Measurements from ENCODE around the gene ZNF33B.

Gene ZNF33B

DNA sequence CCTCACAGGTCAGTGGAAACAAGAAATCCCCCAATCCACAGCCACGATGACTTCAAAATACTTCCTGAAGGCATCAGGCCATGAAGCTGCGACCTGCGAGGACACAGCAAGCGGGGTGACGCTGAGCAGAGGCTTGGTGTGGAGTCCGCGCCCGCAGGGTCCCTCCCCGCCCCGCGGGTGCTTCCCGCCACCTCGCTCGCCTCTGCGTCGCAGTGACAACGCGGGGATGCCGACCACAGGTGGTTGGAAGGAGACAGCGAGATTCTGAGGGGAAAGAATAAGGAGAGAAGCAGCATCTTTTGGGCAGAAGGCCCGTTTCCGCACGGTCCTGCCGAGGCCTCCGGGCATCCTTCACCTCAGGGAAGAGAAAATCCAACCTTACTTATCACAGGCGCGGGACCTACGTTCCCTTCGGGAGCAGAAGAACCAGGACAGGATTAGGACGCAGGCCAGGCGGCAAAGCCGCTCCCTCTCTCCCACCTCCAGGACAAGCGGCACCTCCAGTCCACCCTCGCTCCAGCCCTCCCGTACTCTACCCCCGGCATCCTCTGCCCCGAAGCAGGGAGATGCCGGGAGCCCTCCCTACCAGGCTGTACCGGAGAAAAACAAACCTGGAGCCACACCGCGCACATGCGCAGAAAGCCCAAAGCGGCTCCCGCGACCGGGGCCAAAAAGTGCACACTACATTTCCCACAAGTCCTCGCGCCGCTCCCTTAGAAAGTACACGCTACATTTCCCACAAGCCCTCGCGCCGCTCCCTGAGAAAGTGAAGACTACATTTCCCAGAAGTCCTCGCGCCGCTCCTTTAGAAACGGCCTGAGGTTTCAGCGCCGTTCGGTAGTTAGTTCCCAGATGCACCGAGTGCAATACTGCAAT lies 85.9 kb downstream of the ZNF33B start:
- TF ChIP-seq, protein P1, sequence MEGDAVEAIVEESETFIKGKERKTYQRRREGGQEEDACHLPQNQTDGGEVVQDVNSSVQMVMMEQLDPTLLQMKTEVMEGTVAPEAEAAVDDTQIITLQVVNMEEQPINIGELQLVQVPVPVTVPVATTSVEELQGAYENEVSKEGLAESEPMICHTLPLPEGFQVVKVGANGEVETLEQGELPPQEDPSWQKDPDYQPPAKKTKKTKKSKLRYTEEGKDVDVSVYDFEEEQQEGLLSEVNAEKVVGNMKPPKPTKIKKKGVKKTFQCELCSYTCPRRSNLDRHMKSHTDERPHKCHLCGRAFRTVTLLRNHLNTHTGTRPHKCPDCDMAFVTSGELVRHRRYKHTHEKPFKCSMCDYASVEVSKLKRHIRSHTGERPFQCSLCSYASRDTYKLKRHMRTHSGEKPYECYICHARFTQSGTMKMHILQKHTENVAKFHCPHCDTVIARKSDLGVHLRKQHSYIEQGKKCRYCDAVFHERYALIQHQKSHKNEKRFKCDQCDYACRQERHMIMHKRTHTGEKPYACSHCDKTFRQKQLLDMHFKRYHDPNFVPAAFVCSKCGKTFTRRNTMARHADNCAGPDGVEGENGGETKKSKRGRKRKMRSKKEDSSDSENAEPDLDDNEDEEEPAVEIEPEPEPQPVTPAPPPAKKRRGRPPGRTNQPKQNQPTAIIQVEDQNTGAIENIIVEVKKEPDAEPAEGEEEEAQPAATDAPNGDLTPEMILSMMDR (IDR thresholded peaks at IDR 0.05; ENCODE audit: low read depth, low read length, missing control alignments): no peak

DNA sequence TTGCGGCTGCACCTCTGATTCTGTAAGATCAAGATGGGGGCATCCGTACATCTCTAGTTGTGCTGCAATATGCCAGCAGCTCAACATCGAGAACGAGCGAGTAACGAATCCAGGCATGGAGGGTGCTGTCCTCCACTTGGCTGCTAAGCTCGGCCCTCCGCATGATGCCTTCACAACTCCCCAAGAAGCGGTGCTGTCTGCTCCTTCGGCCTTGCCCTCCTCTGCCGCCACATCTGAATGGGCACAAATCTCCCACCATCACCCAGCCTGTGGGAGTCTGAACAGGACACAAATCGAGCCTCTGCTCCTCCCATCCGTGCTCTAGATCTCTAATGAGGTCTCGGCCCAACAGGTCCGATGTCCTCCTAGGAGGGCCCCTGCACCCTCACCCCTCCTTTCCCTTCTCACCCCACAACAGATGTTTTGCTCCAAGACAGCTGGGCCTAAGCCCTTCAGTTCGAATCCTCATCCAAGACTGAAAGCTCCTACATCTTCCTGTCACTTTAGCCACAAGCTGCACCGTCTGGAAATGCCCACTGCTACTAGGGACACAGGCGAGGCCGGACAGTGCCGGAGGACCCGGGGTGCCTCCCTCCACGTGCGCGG lies 86.7 kb downstream of the ZNF33B start:
- no peak for DNase-seq (ENCODE audit: low read depth)
- TF ChIP-seq, protein P1 (IDR thresholded peaks at IDR 0.05; ENCODE audit: low read depth, low read length, missing control alignments): no peak
- H3K4me3 ChIP-seq (ENCODE audit: low read depth, low read length): peak overlapping the region; percentile 75

More for the DNA sequence above, 85.9 kb downstream of the ZNF33B start:
- peak; percentile 95 for DNase-seq (ENCODE audit: low read depth)
- H3K4me3 ChIP-seq (ENCODE audit: low read depth, low read length): peak overlapping the region; percentile 75

DNA sequence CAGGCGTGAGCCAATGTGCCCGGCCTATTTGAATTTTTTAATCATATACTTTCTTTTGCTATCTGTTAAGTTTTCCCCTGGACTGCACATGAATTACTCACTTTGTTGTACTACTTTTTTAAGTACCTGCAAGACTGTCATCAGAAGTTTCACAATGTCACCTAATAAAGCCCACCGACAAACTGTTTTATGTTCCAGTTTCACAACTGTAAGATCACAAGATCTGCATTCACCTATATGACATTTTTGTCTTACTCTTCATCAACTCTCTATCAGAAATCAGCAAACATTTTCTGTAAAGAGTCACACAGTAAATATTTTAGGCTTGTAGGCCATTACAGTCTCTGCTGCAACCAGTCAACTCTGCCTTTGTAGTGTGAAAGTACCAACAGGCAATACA lies 88.5 kb downstream of the ZNF33B start:
- DNase-seq (ENCODE audit: low read depth): no peak
- H3K4me3 ChIP-seq (ENCODE audit: low read depth, low read length): no peak overlapping the region
- TF ChIP-seq, protein P1 (IDR thresholded peaks at IDR 0.05; ENCODE audit: low read depth, low read length, missing control alignments): no peak

DNA sequence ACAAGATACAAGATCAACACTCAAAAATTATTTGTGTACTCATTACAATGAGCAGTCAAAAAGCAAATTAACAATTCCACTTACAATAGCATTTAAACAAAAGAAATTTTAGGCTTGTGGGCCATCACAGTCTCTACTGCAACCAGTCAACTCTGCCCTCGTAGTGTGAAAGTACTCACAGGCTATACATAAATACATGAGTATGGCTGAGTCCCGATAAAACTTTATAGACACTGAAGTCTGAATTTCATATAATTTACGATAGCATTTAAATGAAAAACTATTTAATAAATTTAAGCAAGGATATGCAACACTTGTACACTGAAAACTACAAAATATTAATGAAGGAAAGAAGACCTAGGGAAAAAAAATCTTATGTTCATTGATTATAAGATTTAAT lies 90.1 kb downstream of the ZNF33B start:
- no peak overlapping the region for H3K4me3 ChIP-seq (ENCODE audit: low read depth, low read length)
- TF ChIP-seq, protein P1 (IDR thresholded peaks at IDR 0.05; ENCODE audit: low read depth, low read length, missing control alignments): no peak
- no peak for DNase-seq (ENCODE audit: low read depth)

DNA sequence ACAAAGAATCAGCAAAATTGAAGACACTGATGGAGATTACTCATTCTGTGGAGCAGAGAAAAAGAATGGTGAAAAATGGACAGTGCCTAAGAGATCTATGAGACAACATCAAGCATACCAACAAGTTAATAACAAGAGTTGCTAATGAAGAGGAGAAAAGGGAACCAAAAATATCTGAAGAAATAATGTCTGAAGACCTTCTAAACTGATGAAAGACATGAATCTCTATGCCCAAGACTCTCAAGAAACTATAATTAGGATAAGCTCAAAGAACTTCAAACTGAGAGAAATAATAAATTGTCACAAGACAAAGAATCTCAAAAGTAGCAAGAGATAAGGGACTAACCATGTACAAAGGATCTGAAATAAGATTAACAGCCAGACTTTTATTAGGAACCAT lies 93.4 kb downstream of the ZNF33B start:
- H3K4me3 ChIP-seq (ENCODE audit: low read depth, low read length): no peak overlapping the region
- TF ChIP-seq, protein P1 (IDR thresholded peaks at IDR 0.05; ENCODE audit: low read depth, low read length, missing control alignments): no peak
- DNase-seq (ENCODE audit: low read depth): no peak

DNA sequence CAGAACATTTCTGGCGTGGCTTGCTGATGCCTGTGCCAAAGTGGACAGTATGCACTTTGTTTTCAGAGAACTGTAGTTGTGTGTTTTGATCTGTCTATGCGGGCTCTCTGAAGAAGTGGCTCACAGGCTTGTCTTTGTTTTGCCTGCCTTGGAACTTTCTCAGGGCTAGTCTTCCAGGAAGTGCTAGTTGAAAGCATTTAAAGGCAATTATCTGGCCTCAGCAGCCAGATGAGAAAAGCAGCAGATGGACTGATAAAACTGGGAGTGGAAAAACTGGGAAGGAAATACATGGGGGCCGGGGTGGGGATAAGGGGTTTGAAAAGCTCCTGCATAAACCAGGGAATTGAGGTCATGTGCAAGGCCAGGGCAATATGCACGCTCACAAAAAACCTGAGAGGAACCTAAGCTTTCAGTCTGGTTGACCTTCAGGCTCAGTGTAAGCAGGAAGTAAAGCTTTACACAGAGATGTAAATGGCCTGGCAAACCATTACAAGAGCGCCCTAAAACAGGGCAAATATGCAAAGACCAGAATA lies 94.5 kb downstream of the ZNF33B start:
- no peak for DNase-seq (ENCODE audit: low read depth)
- no peak overlapping the region for H3K4me3 ChIP-seq (ENCODE audit: low read depth, low read length)
- TF ChIP-seq, protein P1 (IDR thresholded peaks at IDR 0.05; ENCODE audit: low read depth, low read length, missing control alignments): no peak
